Endothelial cell of umbilical vein (primary cell): ENCODE results near the gene BSPRY.

ENCODE experiments used
- CTCF ChIP-seq, 2 donors: IDR thresholded peaks; 1 replicate in 1 of 2; 2 replicates in 1 of 2; pipeline ENCODE4 v1.5.1; 2011; ENCODE audit warnings: low read length in 2 of 2, mild to moderate bottlenecking in 2 of 2, moderate library complexity in 2 of 2, control low read depth in 1 of 2, inconsistent platforms in 1 of 2, low read depth in 1 of 2; ENCODE audit not compliant: insufficient read depth in 1 of 2; ENCODE audit errors: extremely low read depth in 1 of 2
- EZH2 ChIP-seq: IDR thresholded peaks from 2 replicates; pipeline ENCODE4 v1.6.1; 2012; ENCODE audit warnings: borderline replicate concordance, low read depth, mild to moderate bottlenecking, moderate library complexity, low read length, inconsistent platforms; ENCODE audit not compliant: severe bottlenecking
- FOS ChIP-seq: IDR thresholded peaks from 2 replicates; pipeline ENCODE4 v1.6.1; 2011; ENCODE audit warnings: mild to moderate bottlenecking, low read length, moderate library complexity, borderline replicate concordance; ENCODE audit not compliant: insufficient read depth
- GATA2 ChIP-seq: IDR thresholded peaks from 2 replicates; pipeline ENCODE4 v1.7.0; 2011; ENCODE audit warnings: low read depth, mild to moderate bottlenecking, moderate library complexity, mixed read lengths, low read length; ENCODE audit not compliant: insufficient read length, insufficient read depth
- JUN ChIP-seq: IDR thresholded peaks from 2 replicates; pipeline ENCODE4 v1.6.1; 2011; ENCODE audit warnings: borderline replicate concordance, low read depth; ENCODE audit not compliant: insufficient read length, insufficient read depth
- MAX ChIP-seq: IDR thresholded peaks from 2 replicates; pipeline ENCODE4 v1.6.1; 2011; ENCODE audit not compliant: insufficient read depth, insufficient read length
- MYC ChIP-seq: IDR thresholded peaks from one replicate; pipeline ENCODE4 v1.6.1; 2011; ENCODE audit warnings: mild to moderate bottlenecking, low read depth, low read length
- POLR2A ChIP-seq: IDR thresholded peaks from 2 replicates; pipeline ENCODE4 v1.6.1; 2012; ENCODE audit warnings: low read depth, mild to moderate bottlenecking, control low read depth, low read length
- POLR2AphosphoS5 ChIP-seq: IDR thresholded peaks from 2 replicates; pipeline ENCODE4 v1.6.1; 2012; ENCODE audit warnings: low read depth, mild to moderate bottlenecking, control low read depth, low read length, moderate library complexity; ENCODE audit not compliant: insufficient read depth

GRCh38 chr9:113306566-113306965 is 42.8 kb upstream of the BSPRY start:
- TF ChIP-seq POLR2AphosphoS5 (no peak), CTCF (IDR thresholded peaks at IDR 0.05; ENCODE audit: extremely low read depth in 1 of 2, insufficient read depth in 1 of 2, low read depth in 1 of 2, low read length in 2 of 2) (no peak), GATA2 (no peak), MAX (no peak), POLR2A (no peak), JUN (no peak), EZH2 (no peak), FOS (no peak), MYC (no peak)
